Body of pancreas (tissue), 4 donors: ENCODE data around the gene RTBDN. TPM values are rescaled to one million over a fixed set of nuclear protein-coding genes. Genes with fewer than 3 reads are reported as not detected.

ENCODE experiments used
- ATAC-seq: fragments of 150-250 bp; one replicate; pipeline ENCODE4 v1.9.1; 2016
- DNase-seq, 4 donors: peaks; one replicate each; pipeline ENCODE4 v3.0.0-alpha.2; 2019
- H3K27ac ChIP-seq, 4 donors: fragments of 200-600 bp; sonication (generic); 1 replicate in 3 of 4; 2 replicates in 1 of 4; pipeline versions ENCODE4 v1.5.1 to v1.6.1; 2016 to 2019; ENCODE audit warnings: mild to moderate bottlenecking in 1 of 4, mixed read lengths in 1 of 4, moderate library complexity in 1 of 4
- H3K27me3 ChIP-seq, 2 donors: fragments of 200-600 bp; sonication (generic); one replicate each; pipeline ENCODE4 v1.6.0; 2016; ENCODE audit warnings: mild to moderate bottlenecking in 1 of 2
- H3K36me3 ChIP-seq, 2 donors: fragments of 200-600 bp; sonication (generic); replicated peaks in 1 of 2; 2 replicates each; pipeline ENCODE4 v1.5.1; 2016; ENCODE audit warnings: low read depth in 2 of 2; ENCODE audit not compliant: insufficient read depth in 1 of 2
- H3K4me1 ChIP-seq: fragments of 200-600 bp; sonication (generic); one replicate; pipeline ENCODE4 v1.6.0; 2016
- H3K4me3 ChIP-seq, 2 donors: fragments of 200-600 bp; sonication (generic); 1 replicate in 1 of 2; 2 replicates in 1 of 2; pipeline ENCODE4 v1.5.1; 2016 to 2019
- H3K9me3 ChIP-seq, 3 donors: fragments of 200-600 bp; sonication (generic); 1 replicate in 2 of 3; 2 replicates in 1 of 3; pipeline ENCODE4 v1.5.1; 2016
- CTCF ChIP-seq, 7 experiments: fragments of 450-650 bp in 4 of 7; fragments of 200-600 bp in 3 of 7; sonication (generic) in 3 of 7; IDR thresholded peaks; one replicate each; pipeline ENCODE4 v1.5.1; 2016 to 2019; ENCODE audit warnings: antibody characterized with exemption in 7 of 7
- POLR2A ChIP-seq, 3 donors: fragments of 450-650 bp; IDR thresholded peaks; one replicate each; pipeline ENCODE4 v1.6.1; 2016; ENCODE audit warnings: antibody characterized with exemption in 3 of 3, mild to moderate bottlenecking in 2 of 3
- WGBS, 2 donors: methylation state at CpG; one replicate each; pipeline ENCODE4 v1.1.5; 2017; 5-methylcytosine and 5-hydroxymethylcytosine counted together
- intact Hi-C: fragments of 100-400 bp; cut with DNase I; formaldehyde crosslinking; loops from one replicate; pipeline ENCODE4 v1.15.1; 2023
- total RNA-seq, 2 donors: library from RNA; depleted of rRNA; stranded (reverse); fragments of >200 nt; gene quantifications; one replicate each; pipeline ENCODE4 v1.1.0, GENCODE V29; 2016

RTBDN gene
- total RNA-seq, 2 donors from 2014 or later = 0.52 TPM; not detected in 1

GRCh38 chr19:12868540-12869112, 34.2 kb upstream of the RTBDN start:
- Histone ChIP-seq H3K27me3 (no peaks in the 10 kb centered on the region), H3K9me3 (no peaks in the 10 kb centered on the region), H3K4me3 (no peak overlapping the region), H3K36me3 (no peaks in the 10 kb centered on the region), H3K4me1 (peaks cover 15% of the 10 kb centered on the region), H3K27ac (no peak overlapping the region)
- 84 to 91% methylated on average over 5 to 10 of the region's 10 CpGs for WGBS, 2 donors
- no peak for DNase-seq
- ATAC-seq = no peak
- TF ChIP-seq CTCF (IDR thresholded peaks at IDR 0.05) (no peak), POLR2A (IDR thresholded peaks at IDR 0.05) (no peak)
- intact Hi-C loops = no loop called here

- ATAC-seq = peak; percentile 71
- 10 to 20% methylated on average over 25 to 51 of the region's 51 CpGs for WGBS, 2 donors
- Histone ChIP-seq H3K4me1 (peaks cover 10% of the 10 kb centered on the region), H3K27ac (peak overlapping the region in 1 of 4 donors; percentile 24), H3K4me3 (peak overlapping the region in 1 of 2 donors; percentile 15), H3K27me3 (no peaks in the 10 kb centered on the region), H3K36me3 (no peaks in the 10 kb centered on the region), H3K9me3 (no peaks in the 10 kb centered on the region)
- DNase-seq = peak; percentile 63 to 82 (median 68)
- TF ChIP-seq POLR2A (IDR thresholded peaks at IDR 0.05) (no peak), CTCF (IDR thresholded peaks at IDR 0.05) (no peak)
- intact Hi-C loops = no loop called here
Measured at GRCh38 chr19:12867120-12868099, 33.0 kb upstream of the RTBDN start.

GRCh38 chr19:12866416-12867119, 32.2 kb upstream of the RTBDN start:
- Histone ChIP-seq H3K27ac (no peak overlapping the region), H3K9me3 (no peaks in the 10 kb centered on the region), H3K4me3 (no peak overlapping the region), H3K27me3 (no peaks in the 10 kb centered on the region), H3K4me1 (peaks cover 10% of the 10 kb centered on the region), H3K36me3 (no peaks in the 10 kb centered on the region)
- peak in 1 of 4 donors; percentile 48 for DNase-seq
- intact Hi-C loops = no loop called here
- TF ChIP-seq POLR2A (IDR thresholded peaks at IDR 0.05) = no peak
- no peak for TF ChIP-seq CTCF (IDR thresholded peaks at IDR 0.05)
- WGBS, 2 donors = 75% methylated on average over 27 to 28 of the region's 29 CpGs
- ATAC-seq = peak; percentile 48

- TF ChIP-seq POLR2A (IDR thresholded peaks at IDR 0.05) (no peak), CTCF (IDR thresholded peaks at IDR 0.05) (no peak)
- intact Hi-C loops = no loop called here
- H3K9me3 ChIP-seq = no peaks in the 10 kb centered on the region
- H3K4me3 ChIP-seq = no peak overlapping the region
- H3K4me1 ChIP-seq = peaks cover 10% of the 10 kb centered on the region
- H3K36me3 ChIP-seq = no peaks in the 10 kb centered on the region
- 85 to 88% methylated on average over 9 to 19 of the region's 19 CpGs for WGBS, 2 donors
- no peak for ATAC-seq
- DNase-seq = no peak
- no peaks in the 10 kb centered on the region for H3K27me3 ChIP-seq
- no peak overlapping the region for H3K27ac ChIP-seq
Measured at GRCh38 chr19:12865746-12866415, 31.5 kb upstream of the RTBDN start.
